Immature natural killer cell (primary cell): ENCODE results near the gene IGFBPL1. TPM values are rescaled to one million over a fixed set of nuclear protein-coding genes. Genes with fewer than 3 reads are reported as not detected.
A peak's percentile ranks its signal among the peaks of the same experiment; 100 is the strongest.

ENCODE experiments used
- DNase-seq, 3 donors: peaks; one replicate each; pipeline ENCODE4 v3.0.0; 2022; ENCODE audit warnings: mixed read lengths in 1 of 3
- H3K27ac Mint-ChIP-seq, 6 donors: one replicate each; pipeline ENCODE4 v1.8.0; 2020; ENCODE audit warnings: mixed read lengths in 6 of 6, mild to moderate bottlenecking in 5 of 6, inconsistent platforms in 4 of 6, moderate library complexity in 3 of 6
- H3K27me3 Mint-ChIP-seq, 3 donors: one replicate each; pipeline ENCODE4 v1.8.0; 2020 to 2021; ENCODE audit warnings: low read depth in 3 of 3, mild to moderate bottlenecking in 3 of 3, mixed read lengths in 3 of 3, moderate library complexity in 3 of 3, inconsistent platforms in 1 of 3
- H3K36me3 Mint-ChIP-seq, 3 donors: one replicate each; pipeline ENCODE4 v1.8.0; 2020; ENCODE audit warnings: mixed read lengths in 3 of 3, inconsistent platforms in 2 of 3, mild to moderate bottlenecking in 2 of 3
- H3K4me1 Mint-ChIP-seq, 2 donors: one replicate each; pipeline ENCODE4 v1.8.0; 2020; ENCODE audit warnings: inconsistent platforms in 2 of 2, mild to moderate bottlenecking in 2 of 2, mixed read lengths in 2 of 2, moderate library complexity in 1 of 2
- H3K4me3 Mint-ChIP-seq, 5 donors: one replicate each; pipeline ENCODE4 v1.8.0; 2020; ENCODE audit warnings: mild to moderate bottlenecking in 5 of 5, mixed read lengths in 5 of 5, inconsistent platforms in 3 of 5, moderate library complexity in 3 of 5
- H3K9me3 Mint-ChIP-seq, 6 donors: one replicate each; pipeline ENCODE4 v1.8.0; 2020; ENCODE audit warnings: mild to moderate bottlenecking in 6 of 6, mixed read lengths in 6 of 6, inconsistent platforms in 4 of 6, moderate library complexity in 3 of 6
- polyA plus RNA-seq, 3 donors: library from polyadenylated mRNA; unstranded; fragments of 300-500 nt; fragmentation: Illumina TruSeq; gene quantifications; one replicate each; pipeline ENCODE4 v1.2.3, GENCODE V29; 2021

The IGFBPL1 gene
- polyA plus RNA-seq, 3 donors from 2014 or later: not detected

GRCh38 chr9:38439916-38440301, 15.7 kb upstream of the IGFBPL1 start:
- Mint-ChIP-seq H3K4me1 (no peaks in the 10 kb centered on the region), H3K9me3 (no peaks in the 10 kb centered on the region), H3K4me3 (no peak overlapping the region), H3K27me3 (peaks cover 3 to 12% (median 9%) of the 10 kb centered on the region in 3 donors), H3K27ac (no peak overlapping the region), H3K36me3 (no peaks in the 10 kb centered on the region)
- no peak for DNase-seq

DNA sequence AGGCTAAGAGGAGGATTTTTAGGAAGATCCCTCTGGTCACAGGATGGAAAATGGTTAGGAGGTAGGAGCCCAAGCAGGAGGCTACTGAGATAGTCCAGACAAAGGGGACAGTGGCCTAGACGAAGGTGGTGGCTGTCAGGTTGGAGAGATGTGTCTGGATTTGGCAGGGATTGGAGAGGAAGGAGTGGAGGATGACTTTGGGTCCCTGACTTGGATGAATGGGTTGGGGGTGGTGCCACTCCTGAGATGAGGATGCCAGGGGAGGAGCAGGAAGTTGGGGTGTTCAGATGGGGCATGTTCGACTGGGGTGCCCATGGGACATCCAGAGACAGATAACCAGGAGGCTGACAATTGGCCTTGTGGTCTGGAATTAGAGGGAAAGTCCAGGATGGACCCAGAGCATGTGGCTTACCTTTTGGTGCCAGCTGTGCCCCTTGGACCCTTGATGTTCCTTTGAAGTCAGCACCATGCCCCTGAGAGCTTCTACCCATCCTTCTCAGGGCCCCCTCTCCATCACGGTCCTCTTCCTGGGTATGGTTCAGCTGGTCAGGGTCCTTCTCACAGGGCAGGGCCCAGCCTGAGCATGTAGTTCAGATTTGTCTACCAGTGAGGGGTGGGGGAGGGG, 15.1 kb upstream of the IGFBPL1 start:
- no peaks in the 10 kb centered on the region for H3K9me3 Mint-ChIP-seq
- no peaks in the 10 kb centered on the region for H3K4me1 Mint-ChIP-seq
- no peak overlapping the region for H3K27ac Mint-ChIP-seq
- peaks cover 3 to 12% (median 9%) of the 10 kb centered on the region in 3 donors for H3K27me3 Mint-ChIP-seq
- no peak for DNase-seq
- no peak overlapping the region for H3K4me3 Mint-ChIP-seq
- H3K36me3 Mint-ChIP-seq: no peaks in the 10 kb centered on the region

- H3K9me3 Mint-ChIP-seq: no peaks in the 10 kb centered on the region
- H3K4me1 Mint-ChIP-seq: no peaks in the 10 kb centered on the region
- H3K27me3 Mint-ChIP-seq: peaks cover 5 to 14% (median 12%) of the 10 kb centered on the region in 3 donors
- no peak overlapping the region for H3K27ac Mint-ChIP-seq
- H3K36me3 Mint-ChIP-seq: no peaks in the 10 kb centered on the region
- DNase-seq: no peak
- no peak overlapping the region for H3K4me3 Mint-ChIP-seq
Observed at GRCh38 chr9:38437193-38437823, 13.1 kb upstream of the IGFBPL1 start.

DNA sequence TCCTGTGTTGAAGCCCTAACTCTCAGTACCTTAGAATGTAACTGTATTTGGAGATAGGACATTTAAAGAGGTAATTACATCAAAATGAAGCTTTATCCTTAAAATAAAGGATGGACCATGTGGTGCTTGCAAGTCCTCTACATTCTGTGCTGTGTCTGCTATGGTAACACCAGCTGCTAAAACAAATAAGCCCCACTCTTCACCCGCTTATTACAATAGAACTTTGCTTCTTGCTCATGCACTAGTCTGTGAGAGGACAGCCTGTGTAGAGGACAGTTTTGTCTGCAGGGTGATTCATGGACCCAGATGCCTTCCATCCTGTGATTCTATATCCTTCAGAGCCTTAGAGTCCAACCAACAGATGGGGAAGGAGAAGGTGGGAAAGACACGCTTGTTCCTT, 12.5 kb upstream of the IGFBPL1 start:
- Mint-ChIP-seq H3K36me3 (no peaks in the 10 kb centered on the region), H3K4me3 (no peak overlapping the region), H3K4me1 (no peaks in the 10 kb centered on the region), H3K9me3 (no peaks in the 10 kb centered on the region), H3K27ac (no peak overlapping the region), H3K27me3 (peaks cover 5 to 14% (median 12%) of the 10 kb centered on the region in 3 donors)
- no peak for DNase-seq

DNA sequence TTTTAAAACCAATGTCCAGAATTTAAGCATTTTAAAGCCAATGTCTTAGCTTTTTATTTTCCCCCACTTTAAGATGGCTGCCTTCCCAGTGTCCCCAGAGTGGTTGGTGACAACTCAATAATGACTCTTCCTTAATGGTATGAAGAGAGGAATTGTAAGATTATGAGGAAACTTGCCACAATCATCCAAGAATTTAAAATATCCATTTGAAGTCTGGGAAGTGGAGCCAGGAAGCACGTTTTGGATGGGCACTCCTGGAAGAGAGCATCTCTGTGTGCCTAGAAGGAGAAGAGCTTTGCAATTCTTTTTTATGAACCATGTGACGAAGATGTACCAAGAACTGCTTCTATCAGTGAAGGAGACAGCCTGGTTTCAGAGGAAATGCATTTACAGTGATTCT, 11.3 kb upstream of the IGFBPL1 start:
- no peaks in the 10 kb centered on the region for H3K9me3 Mint-ChIP-seq

GRCh38 chr9:38434853-38435252, 10.6 kb upstream of the IGFBPL1 start:
- Mint-ChIP-seq H3K27me3 (peaks cover 5 to 11% (median 10%) of the 10 kb centered on the region in 3 donors), H3K27ac (no peak overlapping the region), H3K36me3 (no peaks in the 10 kb centered on the region), H3K4me3 (no peak overlapping the region), H3K9me3 (no peaks in the 10 kb centered on the region), H3K4me1 (no peaks in the 10 kb centered on the region)
- no peak for DNase-seq

More for the DNA sequence above, 11.3 kb upstream of the IGFBPL1 start:
- H3K27me3 Mint-ChIP-seq: peaks cover 5 to 14% (median 11%) of the 10 kb centered on the region in 3 donors
- H3K4me1 Mint-ChIP-seq: no peaks in the 10 kb centered on the region
- H3K36me3 Mint-ChIP-seq: no peaks in the 10 kb centered on the region
- H3K4me3 Mint-ChIP-seq: no peak overlapping the region
- DNase-seq: no peak
- no peak overlapping the region for H3K27ac Mint-ChIP-seq

- no peaks in the 10 kb centered on the region for H3K9me3 Mint-ChIP-seq
- no peak overlapping the region for H3K27ac Mint-ChIP-seq
- no peak overlapping the region for H3K4me3 Mint-ChIP-seq
- no peaks in the 10 kb centered on the region for H3K4me1 Mint-ChIP-seq
- H3K36me3 Mint-ChIP-seq: no peaks in the 10 kb centered on the region
- H3K27me3 Mint-ChIP-seq: peaks cover 5 to 11% (median 9%) of the 10 kb centered on the region in 3 donors
- no peak for DNase-seq
Observed at GRCh38 chr9:38434365-38434764, 10.1 kb upstream of the IGFBPL1 start.

DNA sequence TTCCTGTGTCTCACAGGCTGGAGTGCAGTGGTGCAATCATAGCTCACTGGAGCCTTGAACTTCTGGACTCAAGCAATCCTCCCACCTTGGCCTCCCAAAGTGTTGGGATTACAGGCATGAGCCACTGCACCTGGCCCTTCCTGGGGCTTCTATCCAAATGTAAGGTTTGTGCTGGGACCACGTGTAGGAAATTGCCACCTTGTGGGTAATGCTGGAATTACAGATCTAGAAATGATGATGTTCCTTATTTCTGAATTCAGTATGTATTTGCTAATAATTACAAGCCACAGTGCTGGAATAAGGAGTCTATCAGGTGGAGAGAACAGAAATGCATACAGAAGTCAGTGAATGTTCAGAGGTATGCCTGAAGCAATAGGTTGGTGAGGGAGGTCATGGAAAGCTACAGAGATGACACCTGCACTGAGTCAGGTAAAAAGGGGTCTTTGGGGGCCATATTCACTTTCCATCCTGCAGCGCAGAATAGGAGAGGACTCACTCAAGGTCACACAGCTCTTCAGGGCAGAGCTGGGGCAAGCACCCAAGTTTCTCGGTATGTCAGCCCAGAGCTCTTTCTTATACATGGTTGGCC, 8.8 kb upstream of the IGFBPL1 start:
- no peaks in the 10 kb centered on the region for H3K9me3 Mint-ChIP-seq
- DNase-seq: peak in 1 of 3 donors; percentile 23
- no peaks in the 10 kb centered on the region for H3K4me1 Mint-ChIP-seq
- H3K27me3 Mint-ChIP-seq: peaks cover 4 to 11% (median 6%) of the 10 kb centered on the region in 3 donors
- no peak overlapping the region for H3K4me3 Mint-ChIP-seq
- H3K36me3 Mint-ChIP-seq: no peaks in the 10 kb centered on the region
- no peak overlapping the region for H3K27ac Mint-ChIP-seq

- DNase-seq: no peak
- Mint-ChIP-seq H3K27me3 (peaks cover 2 to 11% (median 9%) of the 10 kb centered on the region in 3 donors), H3K4me3 (no peak overlapping the region), H3K9me3 (no peaks in the 10 kb centered on the region), H3K27ac (no peak overlapping the region), H3K4me1 (no peaks in the 10 kb centered on the region), H3K36me3 (no peaks in the 10 kb centered on the region)
Observed at GRCh38 chr9:38431116-38431515, 6.9 kb upstream of the IGFBPL1 start.

DNA sequence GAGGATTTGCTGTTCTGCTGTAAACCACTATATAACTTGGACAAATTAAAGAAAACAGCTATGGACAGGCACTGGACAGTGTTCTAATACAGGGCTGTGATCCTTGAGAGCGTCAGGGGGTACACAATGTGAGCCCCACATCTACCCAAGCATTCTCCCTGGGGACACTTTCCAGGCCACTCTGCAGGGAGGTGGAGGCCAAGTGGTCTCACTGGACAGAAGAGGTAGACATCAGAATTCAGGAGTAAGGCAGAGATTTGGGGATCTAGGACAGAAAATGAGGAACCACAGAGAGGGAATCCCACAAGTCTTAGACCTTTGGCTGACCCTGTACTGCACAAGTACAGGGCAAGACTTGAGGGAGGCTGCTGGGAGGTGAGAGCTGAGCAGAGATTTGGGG, 3.8 kb upstream of the IGFBPL1 start:
- no peak for DNase-seq
- no peaks in the 10 kb centered on the region for H3K36me3 Mint-ChIP-seq
- H3K27ac Mint-ChIP-seq: no peak overlapping the region
- peaks cover 0 to 3% of the 10 kb centered on the region in 2 donors for H3K4me1 Mint-ChIP-seq
- H3K9me3 Mint-ChIP-seq: no peaks in the 10 kb centered on the region
- peaks cover 2 to 28% (median 11%) of the 10 kb centered on the region in 3 donors for H3K27me3 Mint-ChIP-seq
- no peak overlapping the region for H3K4me3 Mint-ChIP-seq

GRCh38 chr9:38424918-38425317, 664 bp upstream of the IGFBPL1 start:
- Mint-ChIP-seq H3K36me3 (no peaks in the 10 kb centered on the region), H3K9me3 (no peaks in the 10 kb centered on the region), H3K27ac (no peak overlapping the region), H3K4me1 (peaks cover 0 to 3% of the 10 kb centered on the region in 2 donors), H3K4me3 (peak overlapping the region in 3 of 5 donors; percentile 12 to 50 (median 43)), H3K27me3 (peaks cover 4 to 28% (median 15%) of the 10 kb centered on the region in 3 donors)
- DNase-seq: no peak

DNA sequence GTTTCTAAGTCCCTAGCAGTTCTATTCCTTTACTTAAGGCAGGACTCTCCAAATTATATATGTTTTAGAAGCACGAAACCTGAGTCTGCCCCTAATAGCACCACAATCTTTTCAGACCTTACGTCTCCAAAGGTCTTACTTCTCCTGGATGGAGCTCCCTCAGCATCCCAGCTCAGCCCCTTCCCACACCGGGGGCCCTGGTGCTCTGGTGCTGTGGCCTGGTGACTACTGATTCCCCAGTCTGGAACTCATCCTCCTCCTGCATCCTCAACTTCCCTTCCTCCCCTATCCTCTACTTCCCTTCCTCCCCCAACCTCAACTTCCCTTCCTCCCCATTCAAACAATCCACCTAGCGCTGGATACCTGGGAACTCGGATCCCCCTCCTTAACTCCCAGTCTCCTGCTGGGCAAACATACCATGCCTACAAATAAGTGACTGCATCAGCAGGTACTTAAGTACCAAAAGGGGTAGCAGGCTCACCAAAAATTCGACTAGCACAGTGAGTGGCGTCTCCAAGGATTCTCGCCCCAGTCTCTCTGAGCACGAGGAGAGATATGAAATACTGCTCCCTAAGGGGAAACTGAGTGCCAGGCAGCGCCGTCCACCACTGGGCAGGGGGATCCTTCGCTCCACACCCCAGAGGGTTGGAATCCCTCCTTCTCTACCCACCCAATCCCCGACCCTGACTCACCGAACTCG, 831 bp downstream of the IGFBPL1 start:
- H3K27me3 Mint-ChIP-seq: peaks cover 6 to 28% (median 15%) of the 10 kb centered on the region in 3 donors
- no peak for DNase-seq
- H3K4me1 Mint-ChIP-seq: peaks cover 0 to 3% of the 10 kb centered on the region in 2 donors
- H3K4me3 Mint-ChIP-seq: peak overlapping the region in 1 of 5 donors; percentile 42
- H3K9me3 Mint-ChIP-seq: no peaks in the 10 kb centered on the region
- no peaks in the 10 kb centered on the region for H3K36me3 Mint-ChIP-seq
- no peak overlapping the region for H3K27ac Mint-ChIP-seq

DNA sequence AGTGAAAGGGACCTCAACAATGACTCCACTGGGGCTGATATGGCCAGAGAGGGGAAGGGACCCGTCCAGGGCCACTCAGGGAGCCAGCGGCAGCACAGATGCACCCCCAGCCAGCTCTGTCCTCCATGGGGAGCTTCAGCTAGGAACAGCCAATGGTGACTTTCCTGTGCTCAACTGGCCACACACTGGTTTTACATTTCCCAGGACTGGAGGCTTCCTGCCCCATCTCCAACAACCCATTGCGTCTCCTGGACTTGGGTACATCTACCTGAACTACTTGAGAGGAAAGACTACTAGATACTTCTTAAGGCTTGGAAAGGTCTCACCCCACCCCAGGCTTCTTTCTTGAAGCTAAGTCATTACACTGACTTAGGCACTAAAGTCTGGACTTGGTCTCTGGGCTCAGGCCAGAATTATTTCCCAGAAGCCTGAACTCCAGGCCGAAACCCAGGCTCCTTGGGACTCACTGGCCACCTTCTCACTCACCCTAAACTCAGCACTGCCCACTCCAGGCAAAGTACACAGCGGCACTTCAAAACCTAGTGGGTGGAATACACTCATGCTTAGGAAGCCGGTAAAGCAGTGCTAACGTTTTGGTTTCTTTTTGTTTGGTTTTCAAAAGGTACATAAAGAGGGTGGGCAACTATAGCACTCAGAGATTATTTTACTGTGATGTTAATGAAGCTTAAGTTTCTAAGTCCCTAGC, 1.5 kb downstream of the IGFBPL1 start:
- Mint-ChIP-seq H3K36me3 (no peaks in the 10 kb centered on the region), H3K4me1 (peaks cover 0 to 3% of the 10 kb centered on the region in 2 donors), H3K4me3 (no peak overlapping the region), H3K9me3 (no peaks in the 10 kb centered on the region), H3K27ac (no peak overlapping the region), H3K27me3 (peaks cover 8 to 24% (median 12%) of the 10 kb centered on the region in 3 donors)
- DNase-seq: no peak
